ENCODE results near the gene TPBGL. TPM values are rescaled to one million over a fixed set of nuclear protein-coding genes. Genes with fewer than 3 reads are reported as not detected.

The TPBGL gene
- total RNA-seq, 4 donors from 2014 or later = 0.29 to 2.8 (median 1.0) TPM; not detected in 1

DNA sequence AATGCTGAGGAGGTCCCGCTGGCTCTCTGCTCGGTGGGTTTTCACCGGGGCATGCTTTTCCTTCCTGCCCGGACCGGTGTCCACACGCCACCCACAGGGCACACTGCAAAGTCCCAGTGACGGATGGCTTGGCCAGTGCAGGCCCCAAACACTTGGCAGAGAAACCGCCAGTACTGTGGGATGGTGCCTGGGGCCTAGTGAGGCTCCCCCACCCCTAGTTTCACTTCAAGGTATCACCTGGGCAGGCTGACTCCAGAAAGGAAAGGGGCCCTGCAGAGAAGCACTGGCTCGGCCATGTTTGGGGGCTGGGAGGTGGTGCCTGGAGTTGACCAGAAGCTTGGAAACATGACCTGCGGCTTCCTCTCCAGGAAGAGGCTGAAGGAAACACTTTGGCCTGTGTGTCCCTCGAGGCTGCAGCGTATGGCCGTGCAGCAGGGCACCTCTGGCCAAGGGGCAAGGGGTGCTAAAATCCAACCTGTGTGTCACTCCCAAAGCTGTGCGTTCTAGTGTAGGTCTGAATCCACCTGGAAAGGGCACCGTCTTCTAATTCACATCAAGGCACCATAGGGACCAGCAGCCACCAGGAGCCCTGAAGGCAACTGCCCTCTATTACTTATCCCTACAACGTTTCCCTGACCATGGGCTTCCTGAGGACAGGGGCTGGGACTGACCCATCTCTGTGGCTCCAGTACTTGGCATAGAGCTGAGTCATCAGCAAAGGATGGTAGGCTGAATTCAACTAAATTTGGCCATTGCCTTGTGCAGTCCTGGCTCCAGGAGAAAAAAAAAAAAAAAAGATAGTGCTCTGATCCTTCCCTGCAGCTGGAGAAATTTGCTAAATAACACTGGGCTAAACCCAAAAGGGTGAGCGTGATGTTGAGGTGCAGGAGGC, 22.6 kb downstream of the TPBGL start:
- no peaks in the 10 kb centered on the region for H3K36me3 ChIP-seq
- no peak overlapping the region for H3K4me3 ChIP-seq
- H3K4me1 ChIP-seq = no peaks in the 10 kb centered on the region
- H3K27ac ChIP-seq = no peak overlapping the region
- TF ChIP-seq POLR2A (IDR thresholded peaks at IDR 0.05) = no peak
- intact Hi-C loops (cut with DNase I; ENCODE audit: low total_unique reads) = no loop called here
- no peaks in the 10 kb centered on the region for H3K9me3 ChIP-seq
- no peaks in the 10 kb centered on the region for H3K27me3 ChIP-seq
- DNase-seq = peak in 1 of 2 donors; percentile 13

DNA sequence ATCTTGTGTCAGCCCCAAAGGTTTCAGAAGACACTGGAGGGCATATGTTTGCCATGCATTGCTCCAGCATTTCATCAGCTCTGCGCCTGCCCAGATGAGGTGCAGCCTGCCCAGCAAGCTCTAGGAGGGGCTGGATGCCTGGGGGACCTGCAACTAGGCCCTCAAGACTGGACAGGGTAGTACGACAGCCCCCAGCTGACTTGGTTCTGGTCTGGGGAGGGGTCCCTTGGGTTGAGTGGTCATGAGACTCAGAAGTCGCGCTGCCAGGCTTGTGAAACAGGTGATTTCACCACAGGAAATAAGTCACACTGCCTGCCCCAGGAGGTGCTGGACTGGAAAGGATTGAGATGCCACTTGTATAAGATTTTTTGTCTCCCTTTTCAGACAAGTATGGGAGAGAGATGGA, 23.4 kb downstream of the TPBGL start:
- no peak overlapping the region for H3K27ac ChIP-seq
- DNase-seq = peak in 1 of 2 donors; percentile 19
- no peaks in the 10 kb centered on the region for H3K9me3 ChIP-seq
- H3K27me3 ChIP-seq = no peaks in the 10 kb centered on the region
- H3K4me1 ChIP-seq = no peaks in the 10 kb centered on the region
- intact Hi-C loops (cut with DNase I; ENCODE audit: low total_unique reads) = no loop called here
- no peaks in the 10 kb centered on the region for H3K36me3 ChIP-seq
- H3K4me3 ChIP-seq = no peak overlapping the region
- TF ChIP-seq, protein P1, sequence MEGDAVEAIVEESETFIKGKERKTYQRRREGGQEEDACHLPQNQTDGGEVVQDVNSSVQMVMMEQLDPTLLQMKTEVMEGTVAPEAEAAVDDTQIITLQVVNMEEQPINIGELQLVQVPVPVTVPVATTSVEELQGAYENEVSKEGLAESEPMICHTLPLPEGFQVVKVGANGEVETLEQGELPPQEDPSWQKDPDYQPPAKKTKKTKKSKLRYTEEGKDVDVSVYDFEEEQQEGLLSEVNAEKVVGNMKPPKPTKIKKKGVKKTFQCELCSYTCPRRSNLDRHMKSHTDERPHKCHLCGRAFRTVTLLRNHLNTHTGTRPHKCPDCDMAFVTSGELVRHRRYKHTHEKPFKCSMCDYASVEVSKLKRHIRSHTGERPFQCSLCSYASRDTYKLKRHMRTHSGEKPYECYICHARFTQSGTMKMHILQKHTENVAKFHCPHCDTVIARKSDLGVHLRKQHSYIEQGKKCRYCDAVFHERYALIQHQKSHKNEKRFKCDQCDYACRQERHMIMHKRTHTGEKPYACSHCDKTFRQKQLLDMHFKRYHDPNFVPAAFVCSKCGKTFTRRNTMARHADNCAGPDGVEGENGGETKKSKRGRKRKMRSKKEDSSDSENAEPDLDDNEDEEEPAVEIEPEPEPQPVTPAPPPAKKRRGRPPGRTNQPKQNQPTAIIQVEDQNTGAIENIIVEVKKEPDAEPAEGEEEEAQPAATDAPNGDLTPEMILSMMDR (IDR thresholded peaks at IDR 0.05) = no peak
- no peak for TF ChIP-seq POLR2A (IDR thresholded peaks at IDR 0.05)

DNA sequence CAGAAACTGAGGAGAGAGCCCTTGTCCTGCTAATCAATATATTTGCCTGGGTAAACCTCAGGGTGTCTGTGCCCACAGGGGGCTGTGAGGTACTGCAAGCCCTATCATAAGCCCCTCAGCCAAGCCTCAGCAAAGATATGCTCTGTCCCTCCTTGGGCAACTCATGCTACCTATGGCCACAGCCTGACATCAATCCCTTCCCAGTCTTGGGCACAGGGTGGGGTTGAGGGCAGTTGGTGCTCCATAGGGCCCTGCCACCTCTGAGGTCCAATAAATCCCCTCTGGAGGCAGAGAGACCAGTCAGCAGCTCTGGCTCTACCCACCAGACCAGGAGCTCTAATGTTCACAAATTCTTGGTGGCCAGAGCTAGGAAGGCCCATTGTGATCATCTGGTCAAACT, 23.8 kb downstream of the TPBGL start:
- Histone ChIP-seq H3K4me1 (no peaks in the 10 kb centered on the region), H3K27ac (no peak overlapping the region), H3K9me3 (no peaks in the 10 kb centered on the region), H3K27me3 (no peaks in the 10 kb centered on the region), H3K36me3 (no peaks in the 10 kb centered on the region), H3K4me3 (no peak overlapping the region)
- peak in 1 of 2 donors; percentile 6 for DNase-seq
- intact Hi-C loops (cut with DNase I; ENCODE audit: low total_unique reads) = no loop called here
- TF ChIP-seq, protein P1 (IDR thresholded peaks at IDR 0.05) = no peak

DNA sequence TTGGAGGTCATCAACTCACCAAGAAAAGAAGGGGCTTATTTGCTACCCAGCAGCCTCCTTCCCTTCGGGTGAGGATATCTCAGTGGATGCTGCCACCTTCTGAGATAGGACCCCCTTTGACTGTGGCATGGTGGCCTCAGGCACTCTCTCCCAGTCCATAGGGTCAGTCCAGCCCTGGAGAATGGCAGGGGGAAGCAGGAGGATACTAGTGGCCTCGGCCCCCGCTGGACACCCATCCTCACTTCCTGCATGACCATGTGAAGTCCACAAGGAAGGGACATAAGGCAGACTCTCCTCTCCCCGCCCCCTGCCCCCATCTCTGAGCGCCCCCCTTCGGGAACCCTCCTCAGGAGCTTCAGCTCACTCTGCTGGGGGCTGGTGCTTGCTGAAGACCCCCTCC, 24.4 kb downstream of the TPBGL start:
- Histone ChIP-seq H3K27ac (no peak overlapping the region), H3K27me3 (no peaks in the 10 kb centered on the region), H3K4me1 (no peaks in the 10 kb centered on the region), H3K36me3 (no peaks in the 10 kb centered on the region), H3K4me3 (no peak overlapping the region), H3K9me3 (no peaks in the 10 kb centered on the region)
- intact Hi-C loops (cut with DNase I; ENCODE audit: low total_unique reads) = no loop called here
- TF ChIP-seq POLR2A (IDR thresholded peaks at IDR 0.05) = no peak
- TF ChIP-seq, protein P1 (IDR thresholded peaks at IDR 0.05) = no peak
- peak in 1 of 2 donors; percentile 11 for DNase-seq

DNA sequence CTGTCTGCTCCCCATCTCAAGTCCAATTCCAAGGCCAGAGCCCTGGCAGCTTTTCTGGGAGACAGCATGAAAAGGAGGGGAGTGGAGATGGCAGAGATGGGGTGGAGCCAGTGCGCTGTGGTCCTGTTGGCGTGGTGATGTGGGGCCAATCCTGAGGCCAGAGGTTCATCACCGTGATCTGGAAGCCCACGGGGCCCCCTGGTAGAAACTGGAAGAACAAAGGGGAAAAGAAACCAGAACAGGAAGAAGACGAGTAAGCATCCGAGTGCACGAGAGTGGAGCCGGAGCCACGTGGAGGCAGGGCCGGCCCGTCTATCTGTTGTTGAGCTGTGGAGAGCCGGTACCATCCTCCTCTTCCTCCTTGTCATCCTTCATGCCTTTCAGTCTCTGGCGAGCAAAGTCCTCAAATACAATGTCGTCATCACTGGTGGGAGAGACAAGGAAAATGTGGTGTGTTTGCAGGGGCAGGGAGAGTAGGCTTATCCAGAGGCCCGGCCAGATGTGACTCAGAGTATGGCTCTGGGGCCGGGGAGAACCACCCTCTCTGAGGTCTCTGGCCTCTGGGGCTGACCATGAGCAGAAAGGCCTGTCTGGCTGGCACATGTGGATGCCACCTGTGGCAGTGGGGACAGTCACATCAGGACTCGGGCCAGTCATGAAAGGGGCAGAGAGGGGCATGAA, 25.4 kb downstream of the TPBGL start:
- Histone ChIP-seq H3K4me1 (no peaks in the 10 kb centered on the region), H3K27me3 (no peaks in the 10 kb centered on the region), H3K36me3 (no peaks in the 10 kb centered on the region), H3K27ac (no peak overlapping the region), H3K4me3 (no peak overlapping the region), H3K9me3 (no peaks in the 10 kb centered on the region)
- DNase-seq = peak in 1 of 2 donors; percentile 9
- TF ChIP-seq, protein P1 (IDR thresholded peaks at IDR 0.05) = no peak
- no peak for TF ChIP-seq POLR2A (IDR thresholded peaks at IDR 0.05)
- intact Hi-C loops (cut with DNase I; ENCODE audit: low total_unique reads) = no loop called here
